Adipocyte (in vitro differentiated cells): ENCODE measurements around the gene DMAC1.
A peak's percentile ranks its signal among the peaks of the same experiment; 100 is the strongest.

Experiments used
- DNase-seq: peaks from one replicate; pipeline ENCODE4 v3.0.0-alpha.2; 2015; ENCODE audit warnings: low read depth
- H3K27me3 ChIP-seq: replicated peaks from 2 replicates; pipeline ENCODE4 v1.7.0; 2013; ENCODE audit warnings: mild to moderate bottlenecking, low read length, moderate library complexity; ENCODE audit not compliant: control insufficient read depth, insufficient read depth
- H3K36me3 ChIP-seq: 2 replicates; pipeline ENCODE4 v1.7.0; 2013; ENCODE audit warnings: low read length, mild to moderate bottlenecking, moderate library complexity; ENCODE audit not compliant: control insufficient read depth, insufficient read depth, severe bottlenecking
- H3K4me1 ChIP-seq: 2 replicates; pipeline ENCODE4 v1.7.0; 2013; ENCODE audit warnings: mild to moderate bottlenecking, low read length, moderate library complexity; ENCODE audit not compliant: control insufficient read depth, insufficient read depth
- H3K4me3 ChIP-seq: 2 replicates; pipeline ENCODE4 v1.7.0; 2013; ENCODE audit warnings: mild to moderate bottlenecking, low read length, moderate library complexity
- H3K9ac ChIP-seq: 2 replicates; pipeline ENCODE4 v1.7.0; 2013; ENCODE audit warnings: mild to moderate bottlenecking, low read length, moderate library complexity
- H3K9me3 ChIP-seq: 2 replicates; pipeline ENCODE4 v1.7.0; 2013; ENCODE audit warnings: mild to moderate bottlenecking, low read length, moderate library complexity; ENCODE audit not compliant: control insufficient read depth

The DMAC1 gene

DNA sequence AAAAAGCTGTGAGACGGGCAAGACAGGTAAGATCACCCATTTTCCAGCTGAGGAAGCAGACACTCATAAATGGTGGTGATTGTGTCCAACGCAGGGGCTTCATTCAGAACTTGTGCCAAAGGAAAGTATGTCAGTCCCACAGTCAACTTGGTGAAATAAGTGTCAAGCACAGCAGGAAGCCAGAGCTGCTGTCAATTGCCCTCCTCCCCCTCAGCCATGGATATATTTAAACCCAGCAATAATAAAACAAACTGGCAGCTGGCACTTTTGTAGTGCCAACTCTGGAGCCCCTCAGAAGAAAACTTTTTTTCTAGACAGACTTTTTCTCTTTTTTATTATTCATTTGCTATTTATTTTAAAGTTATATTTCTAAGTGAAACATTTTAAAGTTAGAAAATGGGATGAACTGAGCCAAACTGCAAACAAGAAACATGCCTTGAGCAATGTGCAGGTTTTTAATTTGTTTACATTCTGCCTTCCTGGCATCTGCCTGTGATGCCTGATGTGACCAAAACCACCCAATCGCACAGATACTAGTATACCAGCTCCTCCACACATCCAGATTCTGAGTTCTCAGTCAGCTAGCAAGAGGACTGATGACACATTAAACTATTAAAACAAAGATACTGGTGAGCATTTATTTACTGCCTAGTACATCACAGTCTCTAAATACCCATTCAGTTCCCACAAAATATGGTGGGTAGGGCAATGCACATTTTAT lies 17.0 kb downstream of the DMAC1 start:
- no peaks in the 10 kb centered on the region for H3K27me3 ChIP-seq
- DNase-seq: no peak

DNA sequence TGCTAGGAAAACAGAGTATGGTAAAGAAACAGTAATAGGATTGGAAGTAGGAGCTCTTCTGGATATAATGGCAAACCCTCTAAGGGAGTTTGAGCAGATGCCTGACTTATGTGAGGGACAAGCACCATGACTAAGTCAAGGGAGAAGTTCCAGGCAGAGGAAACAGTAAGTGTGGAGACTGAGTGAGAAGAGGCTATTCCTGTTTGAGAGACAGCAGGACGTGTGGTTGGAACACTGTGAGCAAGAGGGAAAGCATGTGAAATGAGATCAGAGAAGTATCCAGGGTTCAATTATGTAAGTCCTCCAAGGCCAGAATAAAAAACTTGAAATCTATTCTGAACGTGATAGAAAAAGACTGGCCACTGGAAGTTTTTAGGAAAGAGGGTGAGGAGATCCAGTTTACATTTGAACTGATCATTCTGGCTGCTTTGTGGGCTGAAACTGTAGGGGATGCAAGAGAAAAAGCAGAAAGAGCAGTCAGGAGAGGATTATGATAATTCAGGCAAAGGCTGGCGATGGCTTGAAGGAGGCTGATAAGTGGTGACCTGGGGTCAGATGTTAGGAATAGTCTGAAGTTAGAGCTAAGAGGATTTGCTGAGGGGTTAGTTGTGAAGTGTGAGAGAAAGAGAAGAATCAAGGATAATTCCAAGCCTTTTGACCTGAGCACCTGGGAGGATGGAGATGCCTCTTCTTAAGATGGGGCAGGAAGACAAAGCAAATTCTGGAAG lies 19.2 kb downstream of the DMAC1 start:
- Histone ChIP-seq H3K4me1 (peaks cover 5% of the 10 kb centered on the region), H3K4me3 (no peak overlapping the region), H3K9me3 (no peaks in the 10 kb centered on the region), H3K27me3 (no peaks in the 10 kb centered on the region), H3K36me3 (no peaks in the 10 kb centered on the region), H3K9ac (no peak overlapping the region)
- no peak for DNase-seq

More for the DNA sequence above, 17.0 kb downstream of the DMAC1 start:
- no peak overlapping the region for H3K9ac ChIP-seq
- H3K9me3 ChIP-seq: no peaks in the 10 kb centered on the region
- no peak overlapping the region for H3K4me3 ChIP-seq
- H3K36me3 ChIP-seq: no peaks in the 10 kb centered on the region
- H3K4me1 ChIP-seq: peaks cover 5% of the 10 kb centered on the region

- H3K27me3 ChIP-seq: no peaks in the 10 kb centered on the region
- no peak for DNase-seq
- no peaks in the 10 kb centered on the region for H3K9me3 ChIP-seq
- no peak overlapping the region for H3K9ac ChIP-seq
- H3K4me3 ChIP-seq: no peak overlapping the region
- H3K36me3 ChIP-seq: no peaks in the 10 kb centered on the region
- H3K4me1 ChIP-seq: peaks cover 5% of the 10 kb centered on the region
Measured at GRCh38 chr9:7778851-7779600, 20.6 kb downstream of the DMAC1 start.

GRCh38 chr9:7777771-7778170 lies 21.8 kb downstream of the DMAC1 start:
- Histone ChIP-seq H3K9ac (no peak overlapping the region), H3K27me3 (no peaks in the 10 kb centered on the region), H3K4me1 (peaks cover 5% of the 10 kb centered on the region), H3K4me3 (no peak overlapping the region), H3K36me3 (no peaks in the 10 kb centered on the region), H3K9me3 (no peaks in the 10 kb centered on the region)
- DNase-seq: no peak

DNA sequence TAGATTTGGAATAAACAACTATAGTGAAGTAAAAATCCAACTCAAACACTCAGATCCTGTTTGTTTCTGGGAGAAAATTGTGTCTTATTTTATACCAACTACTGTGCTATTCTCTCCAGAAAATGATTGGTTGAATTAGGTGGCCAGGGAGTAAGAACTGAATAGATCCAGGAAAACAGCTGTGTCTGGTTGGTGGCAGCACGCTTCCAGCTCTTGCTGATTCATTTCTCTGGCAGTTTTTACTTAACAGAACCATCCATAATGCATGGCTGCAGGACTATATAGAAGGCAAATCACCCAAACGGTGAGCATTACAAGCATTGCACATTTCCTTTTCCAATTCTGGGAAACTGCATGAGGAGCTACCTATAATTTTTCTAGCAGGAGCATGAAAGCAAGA lies 29.5 kb downstream of the DMAC1 start:
- Histone ChIP-seq H3K27me3 (no peaks in the 10 kb centered on the region), H3K9ac (no peak overlapping the region), H3K4me1 (no peaks in the 10 kb centered on the region), H3K9me3 (peaks cover under 1% of the 10 kb centered on the region), H3K4me3 (no peak overlapping the region), H3K36me3 (no peaks in the 10 kb centered on the region)
- DNase-seq: no peak

DNA sequence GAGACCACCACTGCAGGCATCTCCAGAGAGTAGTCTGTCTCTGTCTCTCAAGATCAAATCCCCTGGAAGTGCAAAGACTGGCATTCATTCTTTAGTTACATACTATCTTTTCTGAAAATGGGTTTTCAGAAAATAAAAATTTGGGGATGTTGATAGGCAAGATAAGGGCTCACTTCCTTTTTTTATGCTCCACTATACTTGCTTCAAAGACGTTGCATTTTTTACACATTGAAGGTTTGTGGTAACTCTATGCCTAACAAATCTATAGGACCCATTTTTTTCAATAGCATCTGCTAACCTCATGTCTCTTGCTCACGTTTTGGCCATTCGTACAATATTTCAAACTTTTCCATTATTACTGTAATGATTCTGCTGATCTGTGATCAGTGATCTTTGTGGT lies 37.0 kb downstream of the DMAC1 start:
- Histone ChIP-seq H3K9ac (no peak overlapping the region), H3K4me1 (peaks cover 11% of the 10 kb centered on the region), H3K4me3 (no peak overlapping the region), H3K27me3 (no peaks in the 10 kb centered on the region), H3K9me3 (peaks cover 10% of the 10 kb centered on the region), H3K36me3 (no peaks in the 10 kb centered on the region)
- DNase-seq: no peak

DNA sequence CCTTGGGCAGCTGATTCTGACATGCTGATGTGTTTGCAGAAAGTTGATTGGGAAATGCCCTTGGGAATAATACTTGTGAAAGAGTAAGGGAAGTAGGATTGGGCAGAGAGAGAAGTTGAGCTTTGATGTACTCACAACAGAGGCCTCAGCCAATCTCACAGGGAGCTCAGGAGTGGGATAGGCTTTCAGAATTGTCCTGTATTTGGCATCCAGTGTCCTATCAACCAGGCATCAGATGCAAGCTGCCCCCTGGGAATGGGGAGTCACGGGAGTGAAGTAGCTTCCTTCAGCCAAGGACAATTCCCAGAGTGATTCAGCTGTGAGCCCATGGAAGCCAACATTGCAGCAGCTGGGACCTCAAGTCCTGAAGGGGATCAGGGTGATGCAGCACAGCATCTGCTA lies 39.6 kb downstream of the DMAC1 start:
- Histone ChIP-seq H3K9me3 (peaks cover 8% of the 10 kb centered on the region), H3K9ac (no peak overlapping the region), H3K4me1 (peaks cover 11% of the 10 kb centered on the region), H3K27me3 (no peaks in the 10 kb centered on the region), H3K4me3 (no peak overlapping the region), H3K36me3 (no peaks in the 10 kb centered on the region)
- peak; percentile 17 for DNase-seq

DNA sequence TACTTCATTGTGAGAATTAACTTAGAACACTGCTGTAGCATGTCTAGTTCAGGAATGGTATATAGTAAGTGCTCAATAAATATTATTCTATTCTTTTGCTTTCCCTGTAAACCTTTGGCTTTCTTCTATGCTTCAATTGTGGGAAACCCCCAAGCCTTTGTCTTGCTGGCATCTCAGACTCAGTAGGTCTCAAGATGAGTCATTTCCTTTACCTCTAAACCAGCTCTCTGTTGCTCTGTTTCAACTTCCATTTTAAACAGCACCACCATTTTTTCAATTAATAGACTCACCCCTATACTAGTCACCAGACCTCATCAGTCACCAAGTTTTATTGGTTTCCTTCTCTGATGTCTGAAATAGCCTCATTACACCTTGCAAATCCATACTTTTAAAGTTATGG lies 43.5 kb downstream of the DMAC1 start:
- peaks cover 11% of the 10 kb centered on the region for H3K4me1 ChIP-seq
- H3K36me3 ChIP-seq: no peaks in the 10 kb centered on the region
- H3K4me3 ChIP-seq: no peak overlapping the region
- no peak overlapping the region for H3K9ac ChIP-seq
- no peaks in the 10 kb centered on the region for H3K27me3 ChIP-seq
- no peaks in the 10 kb centered on the region for H3K9me3 ChIP-seq
- DNase-seq: no peak

- Histone ChIP-seq H3K4me1 (no peaks in the 10 kb centered on the region), H3K9me3 (peaks cover 6% of the 10 kb centered on the region), H3K27me3 (no peaks in the 10 kb centered on the region), H3K36me3 (no peaks in the 10 kb centered on the region), H3K4me3 (no peak overlapping the region), H3K9ac (no peak overlapping the region)
- no peak for DNase-seq
Measured at GRCh38 chr9:7752481-7752880, 47.1 kb downstream of the DMAC1 start.
